Left ventricle myocardium superior (tissue), 1 donor: ENCODE results near the gene PIGH. TPM values are rescaled to one million over a fixed set of nuclear protein-coding genes. Genes with fewer than 3 reads are reported as not detected.

ENCODE experiments used
- ATAC-seq: fragments of 200-7000 bp; cut with Tn5 transposase; one replicate; pipeline ENCODE4 v1.9.1; 2020; ENCODE audit warnings: mild to moderate bottlenecking, moderate library complexity
- DNase-seq: peaks from one replicate; pipeline ENCODE4 v3.0.0-alpha.2; 2020
- intact Hi-C: fragments of 100-400 bp; cut with micrococcal nuclease; formaldehyde crosslinking; loops from one replicate; pipeline ENCODE4 v1.11.0; 2022
- total RNA-seq: library from RNA; stranded (reverse); fragmentation: NEBNext Ultra II Directional; extraction: Animal tissue kit (Norgen Biotek cat#: 25700); gene quantifications from one replicate; pipeline ENCODE4 v1.2.1, GENCODE V29; 2021
- donor health status: DM: no; HTN: yes; CAD: no; lungs with severe emphysema.

PIGH gene
- total RNA-seq, 1 donor from 2014 or later = 11.2 TPM

DNA sequence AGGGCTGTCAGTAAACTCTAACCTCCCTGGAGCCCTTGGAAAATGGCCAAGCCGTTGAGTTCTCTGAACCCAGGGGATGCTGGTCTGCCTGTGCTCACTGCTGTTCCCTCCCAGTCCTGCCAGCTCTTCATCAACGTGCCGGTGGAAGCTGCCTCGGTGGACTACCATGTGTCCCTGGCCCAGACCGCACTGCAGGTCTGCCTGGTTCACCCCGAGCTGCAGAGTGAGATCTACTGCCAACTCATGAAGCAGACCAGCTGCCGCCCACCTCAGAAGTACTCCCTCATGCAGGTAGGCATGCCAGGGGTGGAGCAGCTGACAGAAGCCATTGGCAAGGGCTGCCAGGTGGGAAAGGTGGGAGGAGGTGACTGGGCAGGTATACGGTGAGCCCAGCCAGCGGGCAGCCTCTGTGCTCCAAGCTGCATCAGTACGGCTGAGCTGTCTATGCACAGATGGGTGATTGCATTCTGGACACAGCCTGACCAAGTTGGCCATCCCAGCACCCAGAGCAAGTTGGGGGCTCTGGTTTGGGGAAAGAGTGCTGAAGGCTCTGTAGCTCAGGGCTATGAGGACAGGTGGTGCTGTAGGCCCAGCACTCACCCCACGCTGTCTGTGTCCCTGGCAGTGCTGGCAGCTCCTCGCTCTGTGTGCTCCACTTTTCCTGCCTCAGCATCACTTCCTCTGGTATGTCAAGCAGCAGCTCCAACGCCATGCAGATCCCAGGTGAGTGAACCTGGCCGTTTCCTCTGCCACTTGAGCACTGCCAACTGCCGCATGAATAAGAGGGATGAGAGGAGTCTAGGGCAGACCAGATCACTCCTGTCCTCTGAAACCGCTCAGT, 21.9 kb downstream of the PIGH start:
- DNase-seq = no peak
- ATAC-seq = no peak
- intact Hi-C loops = no loop called here

DNA sequence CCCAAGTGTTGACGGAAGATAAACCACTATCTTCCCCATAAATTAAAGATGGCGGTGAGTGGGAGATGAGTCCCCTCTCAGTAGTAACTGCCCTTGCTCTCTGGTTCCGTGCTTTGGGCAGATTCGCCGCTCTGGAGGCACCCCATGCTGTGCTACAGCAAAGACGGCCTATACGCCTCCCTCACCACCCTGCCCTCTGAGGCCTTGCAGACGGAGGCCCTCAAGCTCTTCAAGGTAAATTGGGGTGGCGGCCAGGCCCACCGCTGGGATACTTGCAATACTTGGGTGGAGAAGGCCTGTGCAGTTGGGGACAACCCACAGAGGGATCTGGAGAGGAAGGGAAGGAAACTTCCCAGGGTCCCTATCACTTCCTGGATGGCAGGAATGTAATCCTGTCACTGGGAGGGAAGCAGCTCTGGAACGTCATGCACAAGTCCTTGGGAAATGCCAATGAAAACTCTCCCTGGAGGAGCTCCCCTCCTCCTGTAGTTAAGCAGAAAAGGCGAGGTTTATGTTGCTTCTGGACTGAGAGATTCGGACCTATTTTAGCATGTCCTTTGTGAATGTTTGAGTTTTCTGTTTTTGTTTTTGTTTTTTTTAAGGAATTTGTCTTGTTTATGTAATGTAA, 22.8 kb downstream of the PIGH start:
- intact Hi-C loops = no loop called here
- no peak for DNase-seq
- no peak for ATAC-seq

DNA sequence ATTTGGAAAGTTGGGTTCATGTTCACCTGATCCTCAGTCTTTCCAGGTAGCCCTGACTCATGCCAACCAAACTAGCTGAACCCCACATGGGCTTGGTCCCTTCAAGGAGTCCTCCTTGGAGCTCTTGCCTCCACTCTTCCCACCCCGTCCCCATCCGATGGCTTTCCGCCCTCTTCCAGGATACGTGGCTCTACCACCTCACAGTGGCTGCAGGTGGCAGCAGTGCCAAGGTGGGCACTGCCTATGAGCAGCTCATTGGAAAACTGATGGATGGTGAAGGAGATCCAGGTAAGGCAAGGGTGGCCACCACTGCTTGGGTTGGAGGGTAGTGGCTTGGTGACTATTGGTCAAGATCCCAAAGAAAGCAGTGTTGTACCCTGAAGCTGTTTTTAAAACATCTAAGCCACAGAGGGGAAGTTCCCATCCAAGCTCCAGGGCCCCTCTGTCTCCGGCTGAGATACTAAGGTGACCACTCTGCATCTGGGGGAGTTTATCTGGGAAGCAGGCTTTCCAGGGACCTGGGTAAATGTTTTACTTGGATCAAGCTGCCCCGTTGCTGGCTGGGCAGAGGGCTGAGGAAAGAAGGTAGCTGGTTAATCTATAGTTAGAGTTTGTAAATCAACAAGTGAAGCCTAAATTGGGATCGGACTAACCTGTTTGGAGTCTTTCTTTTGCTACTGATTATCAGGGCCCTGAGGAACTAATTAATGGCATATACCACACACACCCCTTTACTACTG, 23.7 kb downstream of the PIGH start:
- ATAC-seq = no peak

DNA sequence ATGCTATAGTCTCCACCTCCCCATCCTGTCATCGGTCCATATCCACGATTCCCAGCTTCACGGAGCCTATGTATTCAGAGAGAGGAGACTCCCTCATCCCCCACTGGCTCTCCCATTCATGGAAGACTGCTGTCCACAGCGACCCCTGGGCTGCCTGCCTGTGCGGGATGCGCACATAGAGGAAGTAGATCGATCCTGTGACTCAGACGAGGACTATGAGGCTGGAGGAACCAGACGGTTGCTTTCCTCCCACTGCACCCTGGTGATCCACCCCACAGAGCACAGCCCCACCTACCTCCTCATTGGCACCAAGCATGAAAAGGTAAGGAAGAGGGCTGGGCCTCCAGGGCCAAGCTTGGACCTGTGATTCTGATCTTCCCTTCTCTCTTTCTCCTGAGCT, 24.4 kb downstream of the PIGH start:
- DNase-seq (no peak), ATAC-seq (no peak)
- intact Hi-C loops = no loop called here

More for the DNA sequence above, 23.7 kb downstream of the PIGH start:
- intact Hi-C loops = no loop called here
- no peak for DNase-seq

DNA sequence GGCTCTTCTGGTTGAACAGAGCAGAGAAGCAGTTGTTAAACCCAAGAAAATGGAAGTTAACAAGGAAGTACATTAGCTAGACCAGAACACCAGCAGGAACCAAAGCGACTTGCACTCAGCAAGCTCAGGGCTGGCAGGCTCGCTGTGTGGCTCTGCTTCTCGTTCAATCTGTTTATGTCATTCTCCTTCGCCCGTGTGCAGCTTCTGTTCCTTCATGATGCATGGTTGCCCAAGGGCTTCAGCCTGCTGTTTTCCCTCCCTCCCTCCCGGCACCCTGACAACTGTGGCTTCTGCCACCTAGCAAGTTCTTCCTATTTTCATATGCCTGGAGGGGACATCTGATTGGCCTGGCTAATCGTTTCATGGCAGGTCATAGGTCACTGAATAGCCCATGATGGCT, 25.3 kb downstream of the PIGH start:
- intact Hi-C loops = no loop called here
- ATAC-seq (no peak), DNase-seq (no peak)

DNA sequence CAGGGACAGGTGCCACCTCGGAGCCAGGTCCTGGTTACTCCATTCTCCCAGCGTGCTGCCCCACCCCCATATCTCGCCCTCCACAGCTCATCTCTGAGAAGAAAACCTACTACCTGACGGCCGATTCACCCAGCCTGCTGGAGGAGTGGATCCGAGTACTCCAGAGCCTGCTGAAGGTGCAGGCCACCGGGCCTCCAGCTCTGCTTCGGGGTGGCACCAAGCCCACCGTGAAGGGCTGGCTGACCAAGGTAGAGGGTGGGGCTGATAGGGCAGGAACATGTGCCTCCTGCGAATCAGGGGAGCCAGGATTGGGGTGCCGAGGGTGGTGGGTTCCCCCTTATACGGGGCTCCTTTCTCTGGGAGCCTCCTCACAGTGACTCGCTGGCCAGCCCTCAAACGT, 25.9 kb downstream of the PIGH start:
- intact Hi-C loops = no loop called here
- DNase-seq (no peak), ATAC-seq (no peak)

DNA sequence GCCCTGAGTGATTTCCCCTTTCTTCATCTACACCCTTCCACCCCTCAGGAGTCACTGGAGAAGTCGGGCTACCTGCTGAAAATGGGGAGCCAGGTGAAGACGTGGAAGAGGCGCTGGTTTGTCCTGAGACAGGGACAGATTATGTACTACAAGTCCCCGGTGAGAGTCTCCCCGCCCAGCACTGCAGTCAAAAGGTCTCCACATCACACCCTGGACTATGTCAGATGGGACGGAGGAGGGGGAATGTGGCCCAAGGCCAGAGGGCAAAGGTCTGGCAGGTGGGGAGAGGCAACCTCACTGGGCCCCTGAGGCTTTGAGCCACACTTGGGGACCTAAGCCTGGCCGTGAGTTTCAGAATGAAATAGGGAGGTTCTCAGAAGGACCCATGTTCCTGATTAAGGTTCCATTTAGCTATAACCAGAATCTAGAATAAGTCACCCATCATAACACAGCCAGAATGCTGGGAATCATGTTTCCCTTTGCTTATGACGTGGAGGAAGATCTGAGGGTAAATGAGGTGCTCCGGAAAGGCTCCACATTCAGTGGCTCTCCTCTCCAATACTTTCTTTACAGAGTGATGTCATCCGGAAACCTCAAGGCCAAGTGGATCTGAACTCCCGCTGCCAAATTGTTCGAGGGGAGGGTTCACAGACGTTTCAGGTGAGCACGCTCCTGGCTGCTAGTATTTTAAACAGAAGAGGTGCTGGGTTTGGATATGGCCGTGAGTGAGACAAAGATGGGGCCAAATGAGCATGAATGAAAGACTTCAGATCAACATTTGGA, 26.6 kb downstream of the PIGH start:
- intact Hi-C loops = no loop called here
- no peak for ATAC-seq
- DNase-seq = no peak

DNA sequence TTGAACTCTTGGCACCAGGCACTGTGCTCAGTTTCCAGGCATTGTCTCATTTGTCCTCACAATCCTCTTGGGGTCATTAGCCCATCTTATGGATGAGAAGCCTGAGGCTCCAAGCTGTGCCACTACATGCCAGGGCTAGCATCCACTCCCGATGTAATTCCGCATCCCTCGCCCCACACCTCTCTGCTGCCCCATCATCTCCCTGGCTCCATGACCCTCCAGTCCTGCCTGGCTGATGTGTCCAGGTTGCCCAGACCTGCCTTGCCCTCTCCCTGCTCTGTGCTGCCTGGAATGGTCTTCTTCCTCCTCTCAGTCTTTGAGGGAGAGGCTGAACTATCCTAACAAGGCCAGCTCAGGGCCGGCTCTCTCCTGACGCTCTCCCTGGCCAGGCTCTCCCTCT, 27.5 kb downstream of the PIGH start:
- ATAC-seq (no peak), DNase-seq (no peak)
- intact Hi-C loops = no loop called here

DNA sequence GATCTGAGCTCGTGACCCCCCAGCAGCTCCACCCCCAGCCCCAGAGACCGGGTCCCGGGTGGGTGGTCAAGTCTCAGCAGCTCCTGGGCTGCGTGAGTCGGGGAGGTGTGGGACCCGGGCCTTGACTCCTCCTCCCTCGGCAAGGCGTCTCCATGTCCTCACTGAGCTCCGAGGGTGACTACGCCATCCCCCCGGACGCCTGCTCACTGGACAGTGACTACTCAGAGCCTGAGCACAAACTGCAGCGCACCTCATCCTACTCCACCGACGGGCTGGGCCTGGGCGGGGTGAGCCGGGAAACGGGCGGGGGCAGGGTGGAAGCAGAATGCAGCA, 28.1 kb downstream of the PIGH start:
- DNase-seq (no peak), ATAC-seq (no peak)
- intact Hi-C loops = loop anchor here (2.0 kb wide), 1 partner anchor 145 kb away; no protein-coding TSS in a partner anchor

DNA sequence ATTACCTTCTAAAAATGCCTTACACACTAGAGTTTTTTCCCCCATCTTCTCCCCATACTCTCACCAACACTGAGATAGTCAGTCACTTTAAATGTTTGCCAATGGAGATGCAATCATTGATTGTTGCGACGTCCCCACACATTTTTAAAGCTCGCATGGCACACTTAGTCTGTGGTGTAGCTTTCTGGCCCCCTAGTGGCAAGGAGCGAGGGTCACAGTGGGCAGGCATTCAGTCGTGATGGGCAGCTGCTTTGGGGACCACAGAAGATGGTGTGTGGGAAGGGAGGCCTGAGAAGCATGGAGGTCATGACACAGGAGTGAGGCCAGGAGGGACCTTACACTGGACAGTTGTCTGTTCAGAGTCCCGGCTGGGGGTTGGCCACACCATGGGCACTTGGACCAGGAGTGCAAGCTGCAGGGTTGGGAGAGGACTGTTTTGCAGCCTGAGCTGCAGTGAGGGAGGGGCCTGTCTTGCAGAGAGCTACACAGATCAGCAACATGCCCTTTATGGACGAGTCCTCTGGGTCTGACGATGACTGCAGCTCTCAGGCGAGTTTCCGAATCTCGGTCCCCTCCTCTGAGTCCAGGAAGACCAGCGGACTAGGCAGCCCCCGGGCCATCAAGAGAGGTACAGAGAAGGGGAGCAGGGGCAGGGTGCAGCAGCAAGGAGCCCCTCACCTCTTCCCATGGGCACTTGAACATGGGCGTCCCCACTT, 28.6 kb downstream of the PIGH start:
- intact Hi-C loops = loop anchor here (2.0 kb wide), 1 partner anchor 145 kb away; no protein-coding TSS in a partner anchor
- ATAC-seq (peak; percentile 85), DNase-seq (peak; percentile 74)

DNA sequence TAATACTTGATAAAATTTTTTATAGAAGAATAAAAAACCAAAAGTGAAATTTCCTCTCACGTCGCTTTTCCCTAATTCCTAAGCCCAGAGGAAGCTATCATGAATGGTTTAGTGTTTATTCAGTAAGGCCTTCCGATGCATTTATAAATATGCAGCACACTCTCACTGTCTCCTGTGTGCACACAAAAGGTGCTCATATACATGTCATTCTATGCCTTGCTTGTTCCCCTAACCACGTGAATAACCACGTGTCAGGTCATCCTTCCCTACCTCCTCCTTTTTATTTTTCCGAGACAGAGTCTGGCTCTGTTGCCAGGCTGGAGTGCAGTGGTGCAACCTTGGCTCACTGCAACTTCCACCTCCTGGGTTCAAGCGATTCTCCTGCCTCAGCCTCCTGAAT, 29.6 kb downstream of the PIGH start:
- ATAC-seq = no peak
- intact Hi-C loops = loop anchor here (2.0 kb wide), 1 partner anchor 144 kb away; no protein-coding TSS in a partner anchor
- no peak for DNase-seq

DNA sequence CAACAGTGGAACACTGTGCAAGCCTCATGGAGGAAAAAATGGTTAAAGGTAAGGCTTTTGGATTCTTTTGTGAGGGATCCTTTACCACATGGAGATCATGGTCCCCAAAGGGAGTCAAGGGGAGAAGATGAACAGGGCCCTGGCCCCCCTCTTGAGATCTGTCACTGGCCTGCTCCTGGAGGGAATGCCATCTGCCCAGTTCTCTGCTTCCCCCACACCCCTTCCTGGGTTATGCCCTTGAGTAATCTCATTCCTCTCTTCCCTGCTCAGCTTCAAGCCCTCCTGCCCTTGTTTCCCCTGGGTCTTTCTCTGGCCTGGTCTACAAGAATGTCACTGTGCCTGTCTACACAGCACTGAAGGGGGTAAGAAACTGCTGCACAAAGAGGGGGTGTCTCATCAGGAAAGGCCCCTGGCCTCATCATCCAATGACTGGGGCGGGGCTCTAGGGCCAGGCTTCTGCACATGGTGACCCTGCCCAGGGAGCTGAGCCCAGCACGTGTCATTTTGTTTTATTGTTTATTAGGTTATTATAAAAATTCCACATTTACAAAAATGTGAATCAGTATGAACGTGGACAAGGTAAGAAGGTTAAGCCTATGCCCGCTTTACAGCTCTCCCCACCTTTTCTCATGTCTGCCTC, 30.3 kb downstream of the PIGH start:
- ATAC-seq = no peak
- no peak for DNase-seq
- intact Hi-C loops = loop anchor here (2.0 kb wide), 1 partner anchor 143 kb away; no protein-coding TSS in a partner anchor

DNA sequence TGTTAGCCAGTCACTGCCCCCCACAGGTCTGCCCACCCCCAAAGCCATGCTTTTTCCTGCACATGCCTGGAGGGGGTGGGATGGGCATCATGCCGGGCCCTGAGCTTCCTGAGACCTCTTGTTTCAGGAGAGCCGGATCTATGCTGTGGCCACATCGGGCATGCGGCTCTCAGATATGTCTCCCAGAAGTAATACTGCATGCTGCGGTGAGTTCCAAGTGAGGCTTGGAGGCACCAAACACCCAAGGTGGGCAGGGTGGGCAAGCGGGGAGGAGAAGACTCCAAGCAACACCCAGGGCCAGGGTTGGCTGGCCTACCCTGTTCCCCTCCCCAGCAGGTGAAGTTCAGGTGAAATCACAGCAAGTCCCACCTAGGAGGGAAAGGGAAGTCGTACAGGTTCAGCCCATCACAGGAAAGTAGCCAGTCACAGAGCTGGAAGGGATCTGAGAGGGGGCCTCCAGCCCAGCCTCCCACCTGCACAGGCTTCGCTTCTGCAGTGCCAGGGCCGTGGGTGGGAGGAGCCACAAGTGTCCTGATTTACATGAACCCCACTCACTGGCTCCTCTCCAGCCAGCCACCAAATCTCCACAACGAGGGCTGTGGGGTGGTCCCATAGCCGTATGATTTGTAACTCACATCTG, 30.9 kb downstream of the PIGH start:
- no peak for DNase-seq

DNA sequence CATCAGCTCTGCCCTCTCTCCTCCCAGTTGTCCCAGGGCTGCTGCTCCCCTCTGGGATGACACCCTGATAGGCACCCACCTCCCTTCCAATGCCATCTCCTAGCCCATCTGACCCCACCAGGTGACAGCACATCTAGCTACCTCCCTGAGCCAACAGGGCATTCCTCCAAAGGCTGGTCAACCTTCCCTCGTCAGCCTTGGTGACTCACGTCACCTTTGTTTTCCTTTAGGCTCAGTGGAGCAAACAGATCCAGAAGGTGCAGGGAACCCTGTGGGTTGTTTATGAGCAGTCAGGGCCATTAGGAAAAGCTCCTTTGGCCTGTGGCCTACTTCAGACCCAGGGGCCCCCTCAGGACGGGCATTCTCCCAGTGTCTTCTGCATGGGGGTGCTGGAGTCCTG, 32.4 kb downstream of the PIGH start:
- DNase-seq = no peak
- intact Hi-C loops = no loop called here
- ATAC-seq = no peak

More for the DNA sequence above, 30.9 kb downstream of the PIGH start:
- ATAC-seq = no peak
- intact Hi-C loops = no loop called here

DNA sequence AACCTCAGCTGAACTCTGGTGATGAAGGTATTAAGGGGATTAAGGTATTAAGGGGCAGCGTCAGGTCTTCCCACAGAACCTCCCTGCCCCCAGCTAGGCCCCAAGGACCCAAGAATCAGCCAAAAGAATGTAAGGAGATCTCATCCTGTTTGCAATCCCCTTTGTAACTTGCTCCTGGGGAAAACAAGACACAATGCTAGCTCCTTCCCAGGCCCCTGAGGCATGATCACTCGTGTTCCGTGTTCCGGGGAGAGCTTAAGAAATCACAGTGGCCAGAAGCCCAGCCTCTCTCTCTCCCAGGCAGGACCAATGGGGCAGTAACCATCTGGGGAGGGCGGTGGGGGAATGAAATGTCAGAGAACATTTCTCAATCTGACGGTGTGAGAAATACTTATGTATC, 33.2 kb downstream of the PIGH start:
- DNase-seq (no peak), ATAC-seq (no peak)
- intact Hi-C loops = no loop called here

DNA sequence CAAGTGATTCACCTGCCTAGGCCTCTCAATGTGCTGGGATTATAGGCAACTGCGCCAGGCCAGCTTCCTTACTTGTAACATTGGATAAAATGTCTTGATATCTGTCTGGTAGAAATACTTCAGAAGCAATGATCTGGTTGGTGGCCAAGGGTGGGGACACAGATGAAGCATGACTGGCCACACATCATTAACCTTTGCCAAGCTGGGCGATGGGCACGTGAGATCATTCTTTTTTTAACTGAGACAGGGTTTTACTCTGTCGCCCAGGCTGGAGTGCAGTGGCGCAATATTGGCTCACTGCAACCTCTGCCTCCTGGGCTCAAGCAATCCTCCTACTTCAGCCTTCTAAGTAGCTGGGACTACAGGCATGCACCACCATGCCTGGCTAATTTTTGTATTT, 35.8 kb downstream of the PIGH start:
- DNase-seq = no peak
- no peak for ATAC-seq
- intact Hi-C loops = no loop called here

DNA sequence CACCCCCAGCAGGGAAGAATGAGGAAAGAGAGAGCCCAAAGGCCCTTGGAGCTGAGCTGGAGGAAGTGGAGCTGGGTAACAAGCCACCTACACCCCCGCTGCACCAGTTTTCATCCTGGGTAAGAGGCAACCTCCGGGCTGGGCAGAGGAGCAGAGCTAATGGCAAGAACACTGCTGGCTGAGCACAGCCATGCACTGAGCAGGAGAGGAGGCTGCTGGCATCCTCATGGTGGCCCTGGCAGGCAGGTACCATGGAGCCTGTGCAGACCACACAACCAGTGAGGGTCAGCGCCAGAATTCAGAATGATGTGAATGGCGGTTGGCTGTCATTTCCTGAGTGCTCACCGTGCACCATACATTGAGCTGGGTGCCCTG, 37.3 kb downstream of the PIGH start:
- intact Hi-C loops = no loop called here
- DNase-seq (no peak), ATAC-seq (no peak)
